Activated CD4-positive, alpha-beta T cell treated with anti-CD3 and anti-CD28 coated beads, Interleukin-10, Interleukin-2, amounts not matched to agents 100 ng/mL and 50 ng/mL, durations not matched to agents 16 hours and 8 hours (primary cell): ENCODE results near the gene ERN1.
"Not testable (repeated sequence)": the region's sequence is repeated elsewhere in the genome, so short reads cannot be mapped to it uniquely, and the experiment has no call there.

ENCODE experiments used
- DNase-seq: peaks from one replicate; pipeline ENCODE4 v3.0.0-alpha.2; 2020

ERN1 gene

DNA sequence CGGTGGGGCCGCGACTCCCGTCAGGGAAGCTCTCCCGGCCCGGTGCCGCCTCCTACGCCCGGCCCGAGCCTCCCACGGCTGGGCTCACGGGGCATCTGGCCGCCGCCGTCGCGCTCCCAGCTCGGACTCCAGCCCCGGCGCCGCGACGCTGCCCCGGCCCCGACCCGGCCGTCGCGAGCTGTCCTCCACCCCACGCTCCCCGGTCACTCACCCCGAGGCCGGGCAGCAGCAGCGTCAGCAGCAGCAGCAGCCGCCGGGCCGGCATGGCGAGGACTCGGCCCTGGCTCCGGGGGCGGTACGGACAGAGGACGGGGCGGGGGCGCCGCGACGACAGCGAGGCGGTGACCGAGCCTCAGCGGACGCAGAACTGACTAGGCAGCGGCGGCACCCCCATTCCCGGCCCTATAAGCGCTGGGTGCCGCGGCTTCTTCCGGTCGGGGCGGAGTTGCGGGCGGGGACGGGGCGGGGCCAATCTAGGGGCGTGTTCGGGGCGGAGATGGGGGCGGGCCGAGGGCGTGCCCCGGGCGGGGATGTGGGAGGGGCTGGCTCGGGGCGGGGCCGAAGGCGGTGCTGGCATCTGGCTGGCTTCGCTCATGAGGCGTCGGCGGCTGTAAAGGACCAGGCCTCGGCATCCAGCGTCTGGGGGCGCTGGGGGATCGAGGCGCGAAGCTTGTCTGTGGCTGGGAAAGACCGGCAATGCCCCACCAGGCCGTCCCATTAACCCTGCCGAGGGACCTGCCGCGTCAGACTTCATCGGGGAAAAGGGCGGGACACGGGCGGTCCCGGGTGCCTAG is at the start of gene ERN1:
TSS of gene ERN1 (minus strand) at position 380 of the 794 bp plus-strand sequence. CDS start at position 265, 115 bp downstream.
- peak; percentile 95 for DNase-seq

DNA sequence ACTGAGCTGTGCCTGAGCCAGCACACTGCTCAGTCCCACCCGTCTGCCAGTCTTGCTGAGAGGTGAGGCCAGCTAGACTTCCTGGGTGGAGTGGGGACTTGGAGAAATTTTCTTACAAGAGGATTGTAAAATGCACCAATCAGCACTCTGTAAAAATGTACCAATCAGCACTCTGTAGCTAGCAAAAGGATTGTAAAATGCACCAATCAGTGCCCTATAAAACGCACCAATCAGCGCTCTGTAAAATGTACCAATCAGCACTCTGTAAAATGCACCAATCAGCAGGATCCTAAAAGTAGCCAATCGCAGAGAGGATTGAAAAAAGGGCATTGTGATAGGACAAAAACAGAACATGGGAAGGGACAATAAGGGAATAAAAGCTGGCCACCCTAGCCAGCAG is 49.1 kb upstream of the ERN1 start:
- not testable (repeated sequence) for DNase-seq

DNA sequence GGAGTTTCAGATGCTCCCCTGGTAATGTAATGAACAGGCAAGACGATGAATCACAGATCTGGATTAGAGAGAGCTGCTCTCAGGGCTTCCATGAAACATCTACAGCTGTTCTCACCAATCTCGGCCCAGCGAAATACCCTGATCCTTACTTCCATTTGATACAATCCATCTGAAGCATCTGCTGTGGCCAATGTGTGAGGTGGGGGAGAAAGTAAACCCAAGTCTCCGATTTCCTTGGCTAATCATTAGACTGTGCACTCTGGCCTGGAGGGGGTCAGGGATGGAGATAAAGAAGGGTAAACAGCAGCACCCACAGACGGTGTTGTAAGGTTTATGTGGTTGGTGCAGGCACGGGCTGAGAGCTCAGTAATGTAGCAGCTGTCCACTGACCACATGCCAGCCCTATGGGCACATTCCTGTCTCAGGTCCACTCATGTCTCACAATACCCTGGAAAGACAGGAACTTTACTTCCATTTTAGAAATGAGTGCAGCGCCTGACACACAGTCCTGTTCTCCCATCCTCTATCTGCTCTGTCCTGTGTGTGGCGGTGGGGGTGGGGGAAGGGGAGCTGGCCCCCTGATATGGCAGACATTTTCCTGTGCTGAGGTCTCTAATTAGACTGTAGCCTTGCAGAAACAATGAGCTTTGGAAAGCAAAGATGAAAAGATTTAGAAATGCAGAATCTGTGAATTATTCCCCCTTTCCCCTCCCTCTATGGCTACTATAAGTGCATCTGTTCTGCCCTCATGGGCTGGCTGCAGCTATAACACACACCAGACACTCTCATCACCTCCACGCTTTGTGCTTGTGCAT is 48.3 kb upstream of the ERN1 start:
- DNase-seq: no peak

DNA sequence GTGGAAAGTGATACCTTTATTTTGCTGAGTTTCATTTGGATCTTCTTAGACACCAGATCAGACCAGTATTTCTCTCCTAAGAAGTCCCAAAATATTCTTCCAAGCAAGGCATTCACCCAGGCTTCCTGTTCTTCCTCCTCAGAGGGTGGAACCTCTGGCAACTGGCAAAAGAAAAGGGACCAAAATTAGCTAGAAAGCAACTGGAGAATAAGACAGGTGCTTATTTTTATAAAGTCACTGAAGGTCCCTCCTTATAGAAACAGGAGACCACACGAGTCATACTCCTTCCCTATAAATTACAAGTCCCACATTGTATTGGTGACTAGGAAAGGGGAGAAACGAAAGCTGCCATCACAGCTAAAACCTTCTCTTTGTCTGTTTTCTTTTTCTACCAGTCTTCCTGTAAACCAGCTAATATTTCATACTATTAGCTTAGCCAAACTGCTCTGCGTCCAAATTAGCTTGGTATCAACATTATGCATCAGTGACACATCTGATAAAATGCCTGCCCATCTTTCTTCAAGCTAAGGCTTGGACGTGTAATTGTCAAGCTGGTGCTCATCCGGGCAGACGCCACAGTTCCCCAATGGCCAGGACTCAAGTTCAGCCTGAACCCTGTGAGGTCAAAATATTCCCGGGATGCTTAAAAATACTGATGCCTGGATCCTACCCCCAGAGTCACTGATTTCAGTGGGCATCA is 47.5 kb upstream of the ERN1 start:
- DNase-seq: no peak

DNA sequence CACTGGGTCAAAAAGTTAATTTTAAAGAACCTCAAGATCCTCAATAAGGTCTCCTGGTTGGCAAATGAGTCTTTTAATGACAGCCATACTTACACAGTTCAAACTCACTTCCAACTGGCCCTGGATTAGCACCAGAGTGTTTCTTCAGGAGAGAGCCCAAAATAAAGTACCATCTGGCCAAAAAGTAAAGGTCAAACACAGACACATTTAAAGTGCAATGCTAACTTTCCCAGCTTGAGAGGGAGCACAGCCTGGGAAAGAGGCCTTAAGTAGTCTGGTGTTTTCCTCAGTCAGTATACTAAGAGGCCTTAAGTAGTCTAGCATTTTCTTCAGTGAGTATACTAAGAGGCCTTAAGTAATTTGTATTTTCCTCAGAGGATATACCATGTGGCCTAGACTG is 46.6 kb upstream of the ERN1 start:
- no peak for DNase-seq

DNA sequence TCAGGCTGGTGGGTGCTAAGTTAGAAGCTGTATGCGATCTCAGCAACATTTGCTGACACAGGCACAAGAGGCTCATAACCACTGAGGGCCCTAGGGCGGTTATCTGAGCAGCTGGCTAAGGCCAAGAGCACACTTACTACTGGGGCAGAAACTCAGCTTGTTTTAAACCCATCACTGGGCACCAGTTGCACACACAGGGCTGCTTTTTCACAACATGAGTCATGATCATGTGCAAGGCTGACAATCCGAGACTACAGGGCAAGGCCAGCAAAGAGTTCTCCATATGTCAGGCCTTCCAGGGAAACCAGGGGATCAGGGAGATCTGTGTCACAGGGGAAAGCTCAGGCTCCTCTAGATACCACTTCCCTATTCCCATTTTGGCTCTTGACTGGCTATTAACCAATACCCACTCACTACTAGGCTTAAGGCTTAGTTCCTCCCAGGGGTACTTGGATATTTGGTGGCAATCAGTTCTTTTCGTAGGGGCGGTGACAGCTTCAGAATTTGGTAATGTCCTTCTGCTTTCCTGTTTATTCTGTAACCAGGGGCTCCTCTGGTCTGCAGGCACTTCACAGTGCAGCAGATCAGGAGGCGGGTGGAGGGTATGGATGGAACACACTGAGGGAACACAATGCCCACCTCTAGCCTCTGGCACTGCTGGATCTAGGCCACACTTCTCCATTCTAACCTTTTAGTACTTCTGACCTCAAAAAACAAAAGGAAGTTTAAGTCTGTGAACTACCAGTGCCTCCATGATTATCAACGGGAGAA is 44.9 kb upstream of the ERN1 start:
- no peak for DNase-seq

DNA sequence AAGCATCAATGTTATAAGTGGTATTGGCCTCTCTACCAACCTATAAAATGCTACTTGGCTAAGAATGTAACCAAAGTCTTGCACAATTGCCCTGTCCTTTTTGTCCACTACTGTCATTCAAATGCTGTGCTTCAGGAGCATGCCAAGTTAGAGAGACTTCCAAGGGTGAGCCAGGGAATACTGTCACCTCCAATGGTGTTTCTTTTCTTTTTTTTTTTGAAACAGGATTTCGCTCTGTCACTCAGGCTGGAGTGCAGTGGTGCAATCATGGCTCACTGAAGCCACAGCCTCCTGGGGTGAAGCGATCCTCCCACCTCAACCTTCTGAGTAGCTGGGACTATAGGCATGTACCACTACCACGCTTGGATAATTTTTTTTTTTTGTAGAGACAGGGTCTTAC is 43.7 kb upstream of the ERN1 start:
- DNase-seq: no peak

DNA sequence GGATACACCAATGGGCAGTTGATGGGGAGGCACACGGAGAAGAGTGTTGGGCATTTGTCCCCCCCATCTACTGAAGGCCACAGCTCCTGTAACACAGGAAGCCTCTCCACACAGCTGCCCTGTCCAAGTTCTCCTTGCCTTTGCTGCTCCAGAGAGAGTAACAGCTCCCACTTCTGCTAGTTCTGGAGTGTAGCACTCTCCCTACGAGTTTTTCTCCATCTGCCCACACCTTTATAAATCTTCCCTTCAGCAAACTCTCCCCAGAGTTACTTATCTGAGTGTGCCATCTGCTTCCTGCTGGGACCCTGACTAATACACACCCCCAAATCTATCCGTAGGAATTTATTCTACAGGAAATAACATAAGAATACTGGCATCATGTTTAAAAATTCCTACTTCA is 42.6 kb upstream of the ERN1 start:
- DNase-seq: no peak

DNA sequence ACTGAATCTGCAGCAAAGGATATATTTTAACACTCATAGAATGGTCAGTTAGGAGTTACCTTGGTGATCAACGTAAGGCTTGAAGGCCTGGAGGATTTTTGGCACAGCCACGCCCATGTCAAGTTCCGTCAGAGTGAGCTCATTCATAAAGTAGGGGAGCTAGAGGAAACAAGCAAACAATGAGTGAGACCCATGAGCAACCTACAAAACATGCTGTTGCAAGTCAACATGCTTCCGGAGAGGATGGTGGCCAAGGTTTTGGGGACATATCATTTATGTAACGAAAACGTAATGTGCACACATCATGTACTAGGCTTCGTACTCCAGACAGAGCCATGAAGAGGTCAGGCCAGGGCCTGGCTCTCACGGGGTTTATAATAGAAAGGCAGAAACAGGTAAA is 41.1 kb upstream of the ERN1 start:
- DNase-seq: no peak

DNA sequence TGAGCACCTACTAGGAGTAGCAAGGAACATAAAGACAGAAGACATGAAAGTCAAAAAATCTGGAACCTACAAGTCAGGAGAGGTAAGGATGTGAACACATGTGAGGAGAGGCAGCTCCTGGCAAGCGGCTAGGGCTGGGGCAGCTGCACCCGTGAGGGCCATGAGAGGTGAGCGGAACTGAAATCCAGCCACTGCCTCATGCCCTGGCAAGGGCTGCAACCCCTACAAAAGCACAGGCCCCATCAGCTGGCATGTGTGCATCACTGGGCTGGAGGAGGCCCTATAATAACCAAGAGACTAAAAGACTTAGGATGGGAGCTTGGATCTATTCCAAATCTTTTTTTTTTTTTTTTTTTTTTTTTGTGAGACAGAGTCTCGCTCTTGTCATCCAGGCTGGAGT is 40.3 kb upstream of the ERN1 start:
- no peak for DNase-seq

DNA sequence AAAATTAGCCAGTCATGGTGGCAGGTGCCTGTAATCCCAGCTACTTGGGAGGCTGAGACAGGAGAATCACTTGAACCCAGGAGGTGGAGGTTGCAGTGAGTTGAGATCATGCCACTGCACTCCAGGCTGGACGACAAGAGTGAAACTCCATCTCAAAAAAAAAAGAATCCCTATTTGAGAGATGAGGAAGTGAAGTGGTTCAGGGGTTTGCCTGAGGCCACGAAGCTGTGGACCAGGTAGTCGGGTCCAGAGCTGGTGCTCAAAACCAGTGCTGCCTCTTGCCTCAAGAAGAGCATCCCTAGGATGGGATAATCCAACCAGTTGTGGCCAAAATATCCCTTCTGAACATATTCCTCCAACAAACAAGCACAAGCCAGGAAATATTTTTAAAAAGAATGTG is 37.7 kb upstream of the ERN1 start:
- DNase-seq: not testable (repeated sequence)

DNA sequence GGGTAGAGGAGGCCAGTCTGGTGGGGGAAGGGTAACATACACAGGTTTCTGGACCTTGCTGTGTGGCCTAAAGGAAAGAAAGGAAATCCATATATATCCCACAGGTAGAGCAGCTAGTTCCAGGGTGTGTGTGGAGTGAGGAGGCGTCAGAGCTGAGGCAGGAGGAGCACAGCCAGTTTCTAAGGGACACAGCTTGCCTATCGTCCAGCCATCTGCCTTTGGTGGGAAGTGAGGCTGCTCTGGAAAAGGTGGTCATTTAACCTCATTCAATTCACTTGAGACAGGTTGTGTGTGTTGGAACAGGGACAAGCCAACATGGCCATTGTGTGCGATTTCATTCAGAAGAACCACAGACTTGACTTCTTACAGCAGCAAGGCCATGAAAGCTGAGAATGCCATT is 36.9 kb upstream of the ERN1 start:
- no peak for DNase-seq

DNA sequence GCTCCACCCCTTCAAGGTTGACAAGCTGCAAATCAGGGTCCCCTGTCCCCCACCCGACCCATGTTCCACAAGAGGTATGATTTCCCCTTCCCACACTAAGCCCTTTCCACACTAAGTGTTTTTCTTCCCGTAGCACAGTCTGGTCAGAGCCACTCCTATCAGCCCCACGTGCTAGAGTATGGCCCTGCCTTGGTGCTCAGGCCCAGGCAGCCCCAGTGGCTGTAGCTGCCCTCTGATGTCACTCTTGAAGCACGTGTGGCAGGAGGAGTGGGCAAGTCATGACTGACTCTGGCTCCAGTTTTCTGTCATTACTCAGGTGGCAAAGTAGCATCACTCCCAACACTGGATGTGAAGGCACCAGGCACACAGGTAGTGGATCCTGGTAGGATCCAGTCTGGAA is 35.4 kb upstream of the ERN1 start:
- DNase-seq: no peak

DNA sequence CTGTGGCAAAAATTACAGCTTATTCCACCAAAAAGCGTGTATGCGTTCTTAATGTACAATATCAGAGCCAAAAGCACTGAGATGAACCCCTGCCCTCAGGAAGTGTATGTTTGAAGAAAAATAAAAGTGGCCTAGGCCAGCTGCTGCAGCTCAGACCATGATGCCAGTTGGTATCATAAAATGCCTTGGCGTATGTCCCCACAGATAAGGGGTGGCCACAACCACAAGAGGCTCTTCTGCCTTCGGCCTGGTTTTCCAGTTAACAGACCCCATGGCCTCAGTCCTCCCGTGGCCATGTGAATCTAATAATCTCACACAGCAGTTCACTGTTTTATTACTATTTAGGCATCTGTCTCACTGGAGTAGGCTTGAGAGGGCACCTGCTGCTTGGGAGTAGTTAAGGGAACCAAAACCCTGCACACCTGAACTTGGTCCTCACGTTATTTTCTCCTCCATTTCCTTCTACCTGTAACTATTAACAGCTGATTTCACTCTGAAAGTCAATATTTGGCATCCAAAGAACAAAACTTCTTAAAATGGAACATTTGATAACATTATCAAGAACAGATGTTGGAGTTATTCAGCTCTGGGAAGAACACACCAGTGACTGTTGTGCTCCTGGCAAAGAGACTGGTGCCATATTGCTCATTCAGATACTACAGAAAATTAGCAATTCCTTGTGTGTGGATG is 34.8 kb upstream of the ERN1 start:
- DNase-seq: no peak

DNA sequence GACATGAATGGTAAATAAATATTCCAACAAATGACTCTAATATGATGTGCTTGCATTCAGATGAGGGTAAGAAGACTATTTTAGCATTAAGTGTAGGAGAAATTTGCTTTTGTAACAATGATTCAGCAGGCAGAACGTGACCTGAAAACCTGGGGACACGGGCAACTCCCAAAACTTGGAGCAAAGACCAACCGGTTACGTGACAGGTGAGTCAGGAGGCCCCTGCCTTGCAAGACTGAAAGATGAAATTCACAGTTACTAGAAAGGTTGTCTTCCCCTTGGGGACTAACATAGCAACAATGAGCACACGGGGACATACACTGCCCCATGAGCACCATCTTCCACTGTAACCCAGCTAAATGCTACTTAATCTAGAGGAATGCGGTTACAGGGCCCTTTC is 33.5 kb upstream of the ERN1 start:
- DNase-seq: no peak

DNA sequence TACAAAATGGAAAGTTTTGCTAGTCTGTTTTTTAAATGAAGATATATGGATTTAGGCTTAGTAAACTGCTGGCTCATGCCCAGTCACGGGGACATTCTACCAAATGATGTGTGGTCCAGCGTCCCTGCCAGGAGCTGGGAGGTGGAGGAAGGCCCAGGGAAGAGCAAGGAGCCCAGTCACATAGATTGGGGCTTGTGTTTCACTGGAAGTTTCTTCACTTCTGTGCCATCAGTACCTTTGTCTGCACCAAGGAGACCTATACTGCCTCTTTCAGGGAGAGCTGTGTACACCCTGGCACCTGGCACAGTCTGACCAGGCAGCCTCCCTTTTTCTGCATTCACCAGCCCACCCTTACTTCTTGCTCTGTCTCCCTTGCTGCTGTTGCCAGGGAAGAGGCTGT is 32.6 kb upstream of the ERN1 start:
- DNase-seq: no peak

DNA sequence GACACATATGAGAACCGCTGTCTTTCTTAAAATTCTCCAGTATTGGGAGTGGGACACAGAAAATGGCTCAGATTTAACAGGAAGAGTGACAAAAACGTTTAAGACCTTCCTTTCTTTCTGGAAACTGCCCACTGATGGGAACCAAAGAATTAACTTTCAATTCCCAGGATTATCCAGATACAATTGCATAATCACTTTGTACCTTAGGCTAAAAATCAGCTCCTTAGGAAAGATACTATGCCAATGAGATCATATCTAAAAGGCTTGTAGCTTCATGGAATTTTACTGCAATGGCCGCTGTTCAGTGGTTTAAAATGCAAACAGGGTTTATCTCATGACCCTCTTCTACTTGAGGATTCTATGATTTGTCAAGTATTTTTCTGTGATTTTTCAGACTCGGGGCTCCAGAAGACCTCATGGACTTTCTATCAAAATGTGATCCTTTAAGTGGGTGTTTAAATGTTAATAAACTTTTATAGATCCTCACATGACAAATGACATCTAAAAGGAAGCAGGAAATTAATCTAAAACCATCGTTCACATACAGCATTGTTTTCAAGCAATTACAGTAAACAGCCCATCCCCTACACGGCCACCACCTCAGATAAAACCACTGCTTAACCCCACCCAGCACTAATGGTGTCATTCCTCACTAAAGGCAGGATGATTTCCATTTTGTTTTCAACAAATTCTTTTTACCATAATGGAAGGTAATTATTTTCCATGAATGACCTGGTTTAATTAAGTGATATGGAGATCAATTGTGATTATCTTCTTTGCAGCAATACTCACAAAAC is 31.6 kb upstream of the ERN1 start:
- DNase-seq: no peak

DNA sequence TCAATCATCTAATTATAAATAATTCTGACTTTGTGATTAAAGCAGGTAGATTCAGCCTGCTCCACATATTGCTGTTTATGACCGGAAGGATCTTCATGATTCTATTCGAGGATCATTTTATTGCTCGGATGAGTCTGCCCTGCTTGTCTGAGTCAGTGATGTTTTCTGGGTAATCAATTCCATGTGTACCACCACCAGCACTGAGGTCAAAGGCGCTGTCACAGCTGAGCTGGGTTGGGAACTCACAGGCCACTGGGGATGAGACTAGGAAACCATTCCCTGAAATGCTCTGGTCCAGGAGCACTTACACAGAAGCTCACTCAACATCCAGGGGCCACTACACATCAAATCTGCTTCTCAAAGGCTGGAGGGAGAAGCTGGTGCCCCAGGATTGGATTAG is 30.4 kb upstream of the ERN1 start:
- no peak for DNase-seq

DNA sequence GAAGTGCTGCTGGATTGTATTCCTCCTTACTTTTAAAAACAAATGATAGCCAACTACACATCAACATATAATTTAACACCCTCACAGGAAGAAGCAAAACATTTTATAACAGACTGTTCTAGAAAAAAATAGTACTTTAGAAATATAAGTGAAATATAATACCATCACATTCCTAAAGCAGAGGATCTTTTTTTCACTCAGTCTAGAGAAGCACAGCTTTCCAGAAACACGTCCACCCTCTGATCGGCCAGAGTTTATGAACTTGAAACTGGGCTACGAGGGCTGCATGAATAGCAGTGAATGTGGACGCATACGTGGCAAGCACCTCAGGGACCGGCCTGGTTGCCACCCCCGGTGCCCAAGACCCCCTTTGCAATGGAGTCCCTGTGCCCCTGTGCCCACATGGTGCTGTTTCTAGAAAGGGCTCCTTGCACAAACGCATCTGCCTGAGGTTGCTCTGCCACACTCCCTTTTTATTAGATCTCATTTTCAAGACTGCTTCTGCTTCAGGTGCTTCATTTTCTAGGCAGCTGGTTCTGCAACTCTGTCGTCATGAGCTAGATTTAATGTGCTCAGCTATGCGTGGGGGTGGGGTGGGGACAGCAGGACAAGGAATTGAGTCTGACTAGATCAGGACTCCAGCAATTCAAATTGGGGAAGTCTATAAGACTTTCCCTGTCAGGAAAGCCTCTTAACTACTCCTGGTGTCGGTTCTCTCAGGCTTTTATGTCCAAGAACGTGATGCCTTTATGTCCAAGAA is 29.1 kb upstream of the ERN1 start:
- no peak for DNase-seq

DNA sequence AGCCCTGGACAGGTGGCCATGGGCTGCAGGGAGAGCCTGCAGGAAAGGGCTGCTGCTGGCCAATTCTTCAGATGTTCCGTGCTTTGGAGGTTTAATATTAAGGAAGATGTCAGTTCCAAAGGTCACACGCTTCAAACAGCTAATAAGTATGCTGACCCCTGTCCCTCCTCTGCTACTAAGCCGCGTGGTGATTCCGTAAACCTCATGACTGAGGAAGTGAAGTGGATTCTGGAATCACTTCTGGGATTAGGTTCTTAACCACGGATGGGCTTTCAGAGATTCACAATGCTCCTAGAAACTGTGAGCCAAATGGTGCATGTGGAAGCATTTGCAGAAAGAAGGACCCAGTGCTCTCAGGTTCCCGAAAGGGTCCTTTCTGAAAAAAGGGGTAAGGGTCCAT is 28.5 kb upstream of the ERN1 start:
- DNase-seq: no peak
